Spleen (tissue), 11 donors: Measurements from ENCODE around the gene EPHA2. TPM values are rescaled to one million over a fixed set of nuclear protein-coding genes. Genes with fewer than 3 reads are reported as not detected.
A peak's percentile ranks its signal among the peaks of the same experiment; 100 is the strongest.

Source experiments
- DNase-seq: peaks from one replicate; pipeline ENCODE4 v3.0.0-alpha.2; 2020
- H3K27ac ChIP-seq, 8 donors: fragments of 200-600 bp; sonication (generic) in 7 of 8; 1 replicate in 4 of 8; 2 replicates in 4 of 8; pipeline versions ENCODE4 v1.5.0 to v1.8.0; 2016 to 2021; ENCODE audit warnings: inconsistent platforms in 4 of 8, mild to moderate bottlenecking in 4 of 8, moderate library complexity in 1 of 8
- H3K27me3 ChIP-seq, 7 donors: fragments of 200-600 bp; sonication (generic) in 6 of 7; replicated peaks in 1 of 7; 1 replicate in 4 of 7; 2 replicates in 3 of 7; pipeline versions ENCODE4 v1.5.0 to v1.8.0; 2016 to 2021; ENCODE audit warnings: inconsistent platforms in 3 of 7, mild to moderate bottlenecking in 1 of 7
- H3K36me3 ChIP-seq, 6 donors: fragments of 200-600 bp; sonication (generic) in 5 of 6; 1 replicate in 4 of 6; 2 replicates in 2 of 6; pipeline versions ENCODE4 v1.5.0 to v1.8.0; 2016 to 2021; ENCODE audit warnings: inconsistent platforms in 2 of 6
- H3K4me1 ChIP-seq, 6 donors: fragments of 200-600 bp; sonication (generic) in 5 of 6; 1 replicate in 3 of 6; 2 replicates in 3 of 6; pipeline versions ENCODE4 v1.5.0 to v1.8.0; 2016 to 2021; ENCODE audit warnings: inconsistent platforms in 3 of 6
- H3K4me3 ChIP-seq, 8 donors: fragments of 200-600 bp; sonication (generic) in 7 of 8; 1 replicate in 4 of 8; 2 replicates in 4 of 8; pipeline versions ENCODE4 v1.5.0 to v1.8.0; 2016 to 2021; ENCODE audit warnings: inconsistent platforms in 4 of 8, mild to moderate bottlenecking in 4 of 8, moderate library complexity in 2 of 8
- H3K9me3 ChIP-seq, 8 donors: fragments of 200-600 bp; sonication (generic) in 7 of 8; 1 replicate in 4 of 8; 2 replicates in 4 of 8; pipeline versions ENCODE4 v1.5.0 to v1.8.0; 2016 to 2021; ENCODE audit warnings: inconsistent platforms in 4 of 8
- CTCF ChIP-seq, 11 experiments: fragments of 200-600 bp in 7 of 11; fragments of 450-650 bp in 4 of 11; sonication (generic) in 4 of 11; IDR thresholded peaks in 8 of 11; conservative IDR thresholded peaks in 3 of 11; 1 replicate in 7 of 11; 2 replicates in 4 of 11; pipeline versions ENCODE4 v1.4.0 to v1.8.0; 2016 to 2021; ENCODE audit warnings: antibody characterized with exemption in 11 of 11, inconsistent platforms in 4 of 11, mild to moderate bottlenecking in 1 of 11
- POLR2A ChIP-seq, 3 donors: fragments of 450-650 bp; IDR thresholded peaks; one replicate each; pipeline ENCODE4 v1.5.1; 2017; ENCODE audit warnings: antibody characterized with exemption in 3 of 3, mild to moderate bottlenecking in 1 of 3
- POLR2AphosphoS5 ChIP-seq, 3 donors: sonication (generic); formaldehyde crosslinking; IDR thresholded peaks; one replicate each; pipeline ENCODE4 v1.5.1; 2017; ENCODE audit warnings: antibody characterized with exemption in 3 of 3
- WGBS, 5 donors: extraction: QIAGEN DNeasy Blood & Tissue Kit in 3 of 5; methylation state at CpG; one replicate each; pipeline versions ENCODE4 v1.1.5 to v1.1.7; 2013 to 2018; 5-methylcytosine and 5-hydroxymethylcytosine counted together
- intact Hi-C: fragments of 100-400 bp; cut with DNase I; formaldehyde crosslinking; loops from one replicate; pipeline ENCODE4 v1.15.0; 2023; ENCODE audit warnings: low total_unique reads
- polyA plus RNA-seq, 3 donors: library from polyadenylated mRNA; stranded (reverse); fragments of 200-250 nt; gene quantifications; one replicate each; pipeline ENCODE4 v1.2.1, GENCODE V29; 2013
- total RNA-seq, 7 donors: library from RNA; depleted of rRNA in 3 of 7; stranded (reverse); fragments of >200 nt in 3 of 7; fragmentation: NEBNext Ultra II Directional in 4 of 7; extraction: Animal tissue kit (Norgen Biotek cat#: 25700) in 4 of 7; gene quantifications; one replicate each; pipeline versions ENCODE4 v1.1.0 to v1.2.1, GENCODE V29; 2016 to 2021
- donor health status: healthy with polysubstance abuse.
- donor health status: DM: no; HTN: no; CAD: no; lungs with moderate emphysema.
- donor health status: DM: no; HTN: no; CAD: no.
- donor health status: Bipolar disorder and iron deficiency.
- donor health status: healthy.
- donor health status: DM: no; HTN: no; CAD: no.
- donor health status: DM: yes; HTN: yes; CAD: no.

Gene EPHA2
- total and polyA plus RNA-seq, 10 donors = 2.0 to 35.7 (median 14.8) TPM

GRCh38 chr1:16130827-16131226 lies 25.0 kb downstream of the EPHA2 start:
- Histone ChIP-seq H3K4me1 (peaks cover 0 to 46% (median 18%) of the 10 kb centered on the region in 6 donors), H3K9me3 (no peaks in the 10 kb centered on the region), H3K36me3 (peaks cover 0 to 100% (median 15%) of the 10 kb centered on the region in 6 donors), H3K27me3 (no peaks in the 10 kb centered on the region), H3K4me3 (no peak overlapping the region), H3K27ac (no peak overlapping the region)
- TF ChIP-seq CTCF (IDR thresholded peaks at IDR 0.05 in 8 of 11, conservative IDR thresholded peaks at IDR 0.05 in 3 of 11) = no peak
- TF ChIP-seq POLR2AphosphoS5 (IDR thresholded peaks at IDR 0.05) = no peak
- no peak for TF ChIP-seq POLR2A (IDR thresholded peaks at IDR 0.05)
- intact Hi-C loops = no loop called here
- WGBS, 5 donors = 89 to 94% (median 91%) methylated on average over 6 of the region's 6 CpGs
- no peak for DNase-seq

GRCh38 chr1:16129921-16130543 lies 25.8 kb downstream of the EPHA2 start:
- no peak for TF ChIP-seq POLR2AphosphoS5 (IDR thresholded peaks at IDR 0.05)
- no peak for TF ChIP-seq POLR2A (IDR thresholded peaks at IDR 0.05)
- no peak for TF ChIP-seq CTCF (IDR thresholded peaks at IDR 0.05 in 8 of 11, conservative IDR thresholded peaks at IDR 0.05 in 3 of 11)
- no peak overlapping the region for H3K27ac ChIP-seq
- peaks cover 0 to 46% (median 18%) of the 10 kb centered on the region in 6 donors for H3K4me1 ChIP-seq
- no peak for DNase-seq
- no peaks in the 10 kb centered on the region for H3K9me3 ChIP-seq
- H3K4me3 ChIP-seq = no peak overlapping the region
- peaks cover 0 to 100% (median 11%) of the 10 kb centered on the region in 6 donors for H3K36me3 ChIP-seq
- WGBS, 5 donors = 88 to 92% (median 89%) methylated on average over 16 of the region's 16 CpGs
- intact Hi-C loops = no loop called here
- H3K27me3 ChIP-seq = peaks cover 0 to 1% (median 0%) of the 10 kb centered on the region in 7 donors

- TF ChIP-seq POLR2AphosphoS5 (IDR thresholded peaks at IDR 0.05) = peak in 1 of 3 donors; percentile 16
- no peak for TF ChIP-seq CTCF (IDR thresholded peaks at IDR 0.05 in 8 of 11, conservative IDR thresholded peaks at IDR 0.05 in 3 of 11)
- H3K27ac ChIP-seq = no peak overlapping the region
- DNase-seq = no peak
Observed at GRCh38 chr1:16129316-16129715, 26.6 kb downstream of the EPHA2 start.

GRCh38 chr1:16128338-16128741 lies 27.5 kb downstream of the EPHA2 start:
- Histone ChIP-seq H3K27me3 (peaks cover 0 to 14% (median 0%) of the 10 kb centered on the region in 7 donors), H3K36me3 (peaks cover 0 to 100% (median 15%) of the 10 kb centered on the region in 6 donors), H3K27ac (peak overlapping the region in 5 of 8 donors; percentile 32 to 43 (median 37)), H3K4me1 (peaks cover 0 to 48% (median 18%) of the 10 kb centered on the region in 6 donors), H3K9me3 (no peaks in the 10 kb centered on the region), H3K4me3 (no peak overlapping the region)
- no peak for DNase-seq
- 35 to 67% (median 59%) methylated on average over 6 of the region's 6 CpGs for WGBS, 5 donors
- intact Hi-C loops = no loop called here
- TF ChIP-seq CTCF (IDR thresholded peaks at IDR 0.05 in 8 of 11, conservative IDR thresholded peaks at IDR 0.05 in 3 of 11) (no peak), POLR2AphosphoS5 (IDR thresholded peaks at IDR 0.05) (peak in 1 of 3 donors; percentile 37)

More at GRCh38 chr1:16129316-16129715, 26.6 kb downstream of the EPHA2 start:
- intact Hi-C loops = no loop called here
- peaks cover 0 to 46% (median 18%) of the 10 kb centered on the region in 6 donors for H3K4me1 ChIP-seq
- H3K36me3 ChIP-seq = peaks cover 0 to 100% (median 14%) of the 10 kb centered on the region in 6 donors
- H3K9me3 ChIP-seq = no peaks in the 10 kb centered on the region
- WGBS, 5 donors = 88 to 98% (median 92%) methylated on average over 9 to 19 of the region's 19 CpGs
- no peak overlapping the region for H3K4me3 ChIP-seq
- H3K27me3 ChIP-seq = peaks cover 0 to 7% (median 0%) of the 10 kb centered on the region in 7 donors
